WERI-Rb-1 (cell line): Measurements from ENCODE around the gene CCDC78.
A peak's percentile ranks its signal among the peaks of the same experiment; 100 is the strongest.
"Not testable (repeated sequence)": the region's sequence is repeated elsewhere in the genome, so short reads cannot be mapped to it uniquely, and the experiment has no call there.

ENCODE experiments used
- DNase-seq: peaks from one replicate; pipeline ENCODE4 v3.0.0-alpha.2; 2020
- H3K27ac ChIP-seq: fragments of 250-450 bp; sonication (Bioruptor Pico); 2 replicates; pipeline ENCODE4 v1.5.1; 2020; ENCODE audit warnings: mild to moderate bottlenecking, moderate library complexity
- H3K27me3 ChIP-seq: fragments of 250-450 bp; sonication (Bioruptor Pico); 2 replicates; pipeline ENCODE4 v1.5.1; 2021; ENCODE audit warnings: mild to moderate bottlenecking, low read depth, moderate library complexity; ENCODE audit not compliant: insufficient read depth, severe bottlenecking
- H3K36me3 ChIP-seq: fragments of 250-450 bp; sonication (Bioruptor Pico); 2 replicates; pipeline ENCODE4 v1.5.1; 2020; ENCODE audit warnings: mild to moderate bottlenecking, moderate library complexity
- H3K4me3 ChIP-seq: 2 replicates; pipeline ENCODE4 v1.5.1; 2011; ENCODE audit warnings: low read depth, mild to moderate bottlenecking, control low read depth, low read length
- H3K9me3 ChIP-seq: fragments of 250-450 bp; sonication (Bioruptor Pico); 2 replicates; pipeline ENCODE4 v1.5.1; 2021; ENCODE audit warnings: mild to moderate bottlenecking, moderate library complexity; ENCODE audit not compliant: severe bottlenecking
- TF ChIP-seq, protein P1 (sequence below): IDR thresholded peaks from 2 replicates; pipeline ENCODE4 v1.5.1; 2011; ENCODE audit warnings: low read depth, mild to moderate bottlenecking, control low read depth, inconsistent platforms, low read length

The CCDC78 gene

DNA sequence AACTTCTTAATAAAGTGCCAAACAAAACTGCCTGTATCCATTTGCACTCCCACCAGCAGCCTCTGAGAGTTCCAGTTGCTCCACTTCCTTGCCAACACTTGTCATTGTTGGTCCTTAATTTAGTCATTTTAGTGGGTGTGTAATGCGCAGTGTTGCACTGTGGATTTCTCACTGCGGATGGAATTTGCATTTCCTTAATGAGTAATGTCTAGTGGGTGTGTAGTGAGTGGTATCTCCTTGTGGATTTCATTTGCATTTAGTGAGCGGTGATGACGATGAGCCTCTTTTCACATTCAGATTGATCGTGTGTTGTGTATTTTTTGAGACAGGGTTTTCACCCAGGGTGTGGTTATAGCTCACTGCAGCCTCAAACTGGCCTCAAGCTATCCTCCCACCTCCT lies 30.2 kb upstream of the CCDC78 start:
- H3K36me3 ChIP-seq = no peaks in the 10 kb centered on the region
- TF ChIP-seq, protein P1, sequence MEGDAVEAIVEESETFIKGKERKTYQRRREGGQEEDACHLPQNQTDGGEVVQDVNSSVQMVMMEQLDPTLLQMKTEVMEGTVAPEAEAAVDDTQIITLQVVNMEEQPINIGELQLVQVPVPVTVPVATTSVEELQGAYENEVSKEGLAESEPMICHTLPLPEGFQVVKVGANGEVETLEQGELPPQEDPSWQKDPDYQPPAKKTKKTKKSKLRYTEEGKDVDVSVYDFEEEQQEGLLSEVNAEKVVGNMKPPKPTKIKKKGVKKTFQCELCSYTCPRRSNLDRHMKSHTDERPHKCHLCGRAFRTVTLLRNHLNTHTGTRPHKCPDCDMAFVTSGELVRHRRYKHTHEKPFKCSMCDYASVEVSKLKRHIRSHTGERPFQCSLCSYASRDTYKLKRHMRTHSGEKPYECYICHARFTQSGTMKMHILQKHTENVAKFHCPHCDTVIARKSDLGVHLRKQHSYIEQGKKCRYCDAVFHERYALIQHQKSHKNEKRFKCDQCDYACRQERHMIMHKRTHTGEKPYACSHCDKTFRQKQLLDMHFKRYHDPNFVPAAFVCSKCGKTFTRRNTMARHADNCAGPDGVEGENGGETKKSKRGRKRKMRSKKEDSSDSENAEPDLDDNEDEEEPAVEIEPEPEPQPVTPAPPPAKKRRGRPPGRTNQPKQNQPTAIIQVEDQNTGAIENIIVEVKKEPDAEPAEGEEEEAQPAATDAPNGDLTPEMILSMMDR = no peak
- no peak overlapping the region for H3K27ac ChIP-seq
- no peaks in the 10 kb centered on the region for H3K9me3 ChIP-seq
- DNase-seq = no peak
- H3K4me3 ChIP-seq = no peak overlapping the region
- H3K27me3 ChIP-seq = no peaks in the 10 kb centered on the region

DNA sequence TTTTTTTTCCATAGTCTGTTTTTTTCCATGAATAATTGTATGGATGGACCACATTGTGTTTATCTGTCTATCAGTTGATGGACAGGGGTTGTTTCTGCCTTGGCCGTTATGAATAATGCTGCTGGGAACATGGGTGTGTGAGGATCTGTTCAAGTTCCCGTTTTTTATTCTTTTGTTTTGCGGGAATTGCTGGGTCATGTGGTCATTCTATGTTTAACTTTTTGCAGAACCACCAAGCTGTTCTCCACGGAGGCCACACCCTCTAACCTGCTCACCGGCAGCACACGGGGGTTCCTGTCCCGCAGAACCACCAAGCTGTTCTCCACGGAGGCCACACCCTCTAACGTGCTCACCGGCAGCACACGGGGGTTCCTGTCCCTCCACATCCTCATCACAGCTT lies 28.4 kb upstream of the CCDC78 start:
- DNase-seq = no peak

DNA sequence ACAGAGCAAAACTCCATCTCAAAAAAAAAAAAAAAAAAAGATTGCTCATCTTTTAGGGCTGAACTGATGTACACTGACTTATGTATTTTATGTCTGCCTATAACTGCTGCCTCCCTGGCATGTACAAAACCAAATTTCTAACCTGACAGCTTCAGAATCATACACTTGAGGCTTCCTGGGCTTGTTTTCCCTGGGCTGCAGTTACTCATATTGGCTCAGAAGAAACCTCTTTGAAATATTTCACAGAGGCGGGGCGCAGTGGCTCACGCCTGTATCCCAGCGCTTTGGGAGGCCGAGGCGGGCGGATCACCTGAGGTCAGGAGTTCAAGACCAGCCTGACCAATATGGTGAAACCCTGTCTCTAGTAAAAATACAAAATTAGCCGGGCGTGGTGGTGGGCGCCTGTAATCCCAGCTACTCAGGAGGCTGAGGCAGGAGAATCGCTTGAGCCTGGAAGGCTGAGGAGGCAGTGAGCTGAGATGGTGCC lies 27.9 kb upstream of the CCDC78 start:
- not testable (repeated sequence) for H3K4me3 ChIP-seq, DNase-seq, H3K36me3 ChIP-seq, H3K9me3 ChIP-seq, H3K27ac ChIP-seq, H3K27me3 ChIP-seq

More for the DNA sequence above, 28.4 kb upstream of the CCDC78 start:
- TF ChIP-seq, protein P1 = no peak
- Histone ChIP-seq H3K27ac (no peak overlapping the region), H3K9me3 (no peaks in the 10 kb centered on the region), H3K27me3 (no peaks in the 10 kb centered on the region), H3K4me3 (no peak overlapping the region), H3K36me3 (no peaks in the 10 kb centered on the region)

DNA sequence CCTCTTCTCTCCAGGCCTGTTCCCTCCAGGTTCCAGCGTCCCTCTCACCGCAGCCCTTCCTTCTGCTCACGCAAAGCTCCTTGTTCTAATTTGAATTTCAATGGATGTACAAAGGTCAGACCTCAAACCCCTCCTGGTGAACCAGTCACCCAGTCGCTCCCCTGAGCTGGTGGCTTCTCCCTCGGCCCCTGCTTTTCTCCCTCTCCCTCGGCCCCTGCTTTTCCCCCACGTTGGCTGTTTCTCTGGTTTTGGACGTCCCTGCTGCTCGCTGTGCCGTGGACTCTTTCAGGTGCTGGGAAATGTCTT lies 25.7 kb upstream of the CCDC78 start:
- no peak for DNase-seq
- peak overlapping the region; percentile 50 for H3K4me3 ChIP-seq
- TF ChIP-seq, protein P1 = no peak
- H3K27me3 ChIP-seq = no peaks in the 10 kb centered on the region
- H3K9me3 ChIP-seq = no peaks in the 10 kb centered on the region
- H3K27ac ChIP-seq = peak overlapping the region; percentile 83
- H3K36me3 ChIP-seq = no peaks in the 10 kb centered on the region

DNA sequence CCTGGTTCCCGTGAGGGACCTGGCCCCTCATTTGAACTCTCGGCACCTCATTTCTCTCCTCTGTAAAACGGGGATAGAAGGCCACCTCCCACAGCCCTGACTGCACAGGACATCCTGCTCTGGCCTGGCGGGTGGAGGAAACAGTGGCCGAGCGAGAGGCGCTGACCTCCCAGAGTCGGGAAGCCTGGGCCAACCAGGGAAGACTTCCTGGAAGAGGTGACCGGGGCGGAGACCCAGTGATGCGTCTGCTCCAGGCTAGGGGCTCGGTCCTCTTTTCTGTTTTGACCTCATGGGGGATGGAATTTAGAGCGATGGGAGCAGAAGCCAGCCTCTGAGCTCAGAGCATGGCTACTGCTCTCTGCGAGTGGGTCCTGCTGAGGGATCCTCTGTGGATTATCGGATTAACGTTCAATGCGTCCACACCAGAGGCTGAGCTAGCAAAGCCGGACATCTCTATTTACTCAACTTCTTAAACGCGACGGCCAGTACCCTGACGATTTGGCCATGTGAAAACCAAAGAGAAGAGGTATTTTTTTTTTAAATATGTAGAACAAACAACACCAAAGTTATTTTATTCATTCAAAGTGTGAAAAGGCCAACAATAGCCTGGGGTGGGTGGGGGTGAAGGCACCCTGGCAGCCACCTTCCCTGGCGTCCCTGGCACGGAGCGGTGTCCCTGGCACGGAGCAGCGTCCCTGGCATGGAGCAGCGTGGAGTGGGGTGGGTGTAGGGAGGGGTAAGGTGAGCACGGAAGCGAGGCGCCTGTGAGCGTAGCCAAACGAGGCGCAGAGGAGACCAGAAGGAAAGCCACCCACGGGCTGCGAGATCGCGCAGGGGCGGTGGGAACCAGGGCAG lies 25.1 kb upstream of the CCDC78 start:
- Histone ChIP-seq H3K9me3 (no peaks in the 10 kb centered on the region), H3K27me3 (no peaks in the 10 kb centered on the region), H3K4me3 (peak overlapping the region; percentile 50), H3K36me3 (no peaks in the 10 kb centered on the region), H3K27ac (peak overlapping the region; percentile 83)
- TF ChIP-seq, protein P1 = no peak
- peak; percentile 83 for DNase-seq

DNA sequence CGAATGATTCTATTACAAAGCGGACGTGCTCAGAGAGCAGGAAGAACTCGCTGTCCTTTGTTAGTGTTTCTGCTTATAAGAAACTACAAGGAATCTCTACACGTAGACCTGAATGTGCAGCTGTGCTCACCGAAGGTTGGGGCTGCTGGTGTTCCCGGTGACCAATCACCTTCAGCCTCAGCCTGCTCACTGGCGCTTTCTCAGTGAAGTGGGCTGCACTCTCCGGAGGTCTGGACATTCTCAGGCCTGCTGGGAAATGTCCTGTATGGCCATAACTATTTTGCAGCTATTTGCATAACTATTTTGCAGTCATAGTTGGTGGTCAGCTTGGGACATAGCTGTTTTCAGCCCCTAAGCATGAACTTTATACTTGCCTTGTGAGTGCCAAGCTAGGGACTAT lies 24.2 kb upstream of the CCDC78 start:
- Histone ChIP-seq H3K27ac (no peak overlapping the region; the same call in 1 of the 2 replicates), H3K36me3 (no peaks in the 10 kb centered on the region), H3K4me3 (no peak overlapping the region), H3K27me3 (no peaks in the 10 kb centered on the region), H3K9me3 (no peaks in the 10 kb centered on the region)
- no peak for DNase-seq
- TF ChIP-seq, protein P1 = no peak
